Measurements from ENCODE around the gene DENND4B.

Gene DENND4B

GRCh38 chr1:153968000-153968363 lies 21.5 kb upstream of the DENND4B start:
- no peak for DNase-seq

- peak; percentile 77 for DNase-seq
Measured at GRCh38 chr1:153967107-153967999, 20.8 kb upstream of the DENND4B start, which contains the start of gene CREB3L4. Gene CREB3L4 (plus strand): TSS chr1:153967902. CDS start chr1:153968526, 624 bp downstream.

- no peak for DNase-seq
Measured at GRCh38 chr1:153963850-153964331, 17.4 kb upstream of the DENND4B start.

- DNase-seq: peak; percentile 94
Measured at GRCh38 chr1:153963030-153963849, 16.7 kb upstream of the DENND4B start, which contains the start of gene SLC39A1. Gene SLC39A1 (minus strand): TSS chr1:153963537. CDS start chr1:153962715, 822 bp downstream.

- no peak for DNase-seq
Measured at GRCh38 chr1:153962088-153963029, 15.8 kb upstream of the DENND4B start.

- no peak for DNase-seq
Measured at GRCh38 chr1:153961421-153961820, 14.9 kb upstream of the DENND4B start.

GRCh38 chr1:153960206-153960605 lies 13.7 kb upstream of the DENND4B start:
- DNase-seq: no peak

GRCh38 chr1:153959454-153959853 lies 12.9 kb upstream of the DENND4B start:
- no peak for DNase-seq

- no peak for DNase-seq
Measured at GRCh38 chr1:153958961-153959260, 12.4 kb upstream of the DENND4B start.

- peak; percentile 94 for DNase-seq
Measured at GRCh38 chr1:153958111-153958960, 11.8 kb upstream of the DENND4B start, which contains the start of gene CRTC2. Gene CRTC2 (minus strand): TSS chr1:153958612. CDS start chr1:153958497, 115 bp downstream.

- no peak for DNase-seq
Measured at GRCh38 chr1:153957744-153958110, 11.2 kb upstream of the DENND4B start.

GRCh38 chr1:153956997-153957715 lies 10.6 kb upstream of the DENND4B start:
- no peak for DNase-seq

GRCh38 chr1:153954826-153955225 lies 8.3 kb upstream of the DENND4B start:
- DNase-seq: no peak

GRCh38 chr1:153953859-153954365 lies 7.4 kb upstream of the DENND4B start:
- no peak for DNase-seq

GRCh38 chr1:153951801-153952200 lies 5.3 kb upstream of the DENND4B start:
- DNase-seq: no peak

- DNase-seq: no peak
Measured at GRCh38 chr1:153951183-153951582, 4.7 kb upstream of the DENND4B start.

GRCh38 chr1:153945795-153946621 lies 510 bp downstream of the DENND4B start:
- peak; percentile 72 for DNase-seq

- DNase-seq: peak; percentile 74
Measured at GRCh38 chr1:153945131-153945794, 1.3 kb downstream of the DENND4B start.

GRCh38 chr1:153944827-153945117 lies 1.7 kb downstream of the DENND4B start:
- DNase-seq: no peak

All from activated T-cell treated with anti-CD3 and anti-CD28 coated beads, Interleukin-2, amount 50 U/mL, for 1 hour (primary cell).